ENCODE measurements around the gene TTC3. TPM values are rescaled to one million over a fixed set of nuclear protein-coding genes. Genes with fewer than 3 reads are reported as not detected.

The TTC3 gene
- total RNA-seq, 2 experiments from 2014 or later, result 141 to 142 TPM

- peaks cover 4% of the 10 kb centered on the region for H3K36me3 Mint-ChIP-seq (ENCODE audit: low read depth)
- intact Hi-C loops (cut with DNase I, micrococcal nuclease), result no loop called here
- H3K4me1 ChIP-seq (ENCODE audit: insufficient read depth, low read length), result peaks cover 11% of the 10 kb centered on the region
- POLR2A ChIA-PET, result no interaction called here
- peaks cover 2% of the 10 kb centered on the region for H3K9me3 Mint-ChIP-seq
- H3K36me3 ChIP-seq (ENCODE audit: insufficient read depth, low read length), result no peaks in the 10 kb centered on the region
- H3K4me1 Mint-ChIP-seq (ENCODE audit: low read depth), result peaks cover 14% of the 10 kb centered on the region
- no peak overlapping the region for H3K27ac ChIP-seq (ENCODE audit: low read depth in 1 of 2, low read length in 2 of 2)
- H3K27me3 ChIP-seq (ENCODE audit: control insufficient read depth in 1 of 2, insufficient read depth in 2 of 2, low read length in 2 of 2), result no peaks in the 10 kb centered on the region
- H3K9me3 ChIP-seq (ENCODE audit: control insufficient read depth in 1 of 2, insufficient read depth in 1 of 2, low read length in 2 of 2), result peaks cover 0 to 6% of the 10 kb centered on the region in 2 experiments
- no peak overlapping the region for H3K4me3 ChIP-seq (ENCODE audit: low read length)
- no peak for ATAC-seq (ENCODE audit: poor library complexity)
- no peak overlapping the region for H3K27ac Mint-ChIP-seq
- no peak for DNase-seq
- CTCF ChIA-PET, result no interaction called here
- TF ChIP-seq, protein P1, sequence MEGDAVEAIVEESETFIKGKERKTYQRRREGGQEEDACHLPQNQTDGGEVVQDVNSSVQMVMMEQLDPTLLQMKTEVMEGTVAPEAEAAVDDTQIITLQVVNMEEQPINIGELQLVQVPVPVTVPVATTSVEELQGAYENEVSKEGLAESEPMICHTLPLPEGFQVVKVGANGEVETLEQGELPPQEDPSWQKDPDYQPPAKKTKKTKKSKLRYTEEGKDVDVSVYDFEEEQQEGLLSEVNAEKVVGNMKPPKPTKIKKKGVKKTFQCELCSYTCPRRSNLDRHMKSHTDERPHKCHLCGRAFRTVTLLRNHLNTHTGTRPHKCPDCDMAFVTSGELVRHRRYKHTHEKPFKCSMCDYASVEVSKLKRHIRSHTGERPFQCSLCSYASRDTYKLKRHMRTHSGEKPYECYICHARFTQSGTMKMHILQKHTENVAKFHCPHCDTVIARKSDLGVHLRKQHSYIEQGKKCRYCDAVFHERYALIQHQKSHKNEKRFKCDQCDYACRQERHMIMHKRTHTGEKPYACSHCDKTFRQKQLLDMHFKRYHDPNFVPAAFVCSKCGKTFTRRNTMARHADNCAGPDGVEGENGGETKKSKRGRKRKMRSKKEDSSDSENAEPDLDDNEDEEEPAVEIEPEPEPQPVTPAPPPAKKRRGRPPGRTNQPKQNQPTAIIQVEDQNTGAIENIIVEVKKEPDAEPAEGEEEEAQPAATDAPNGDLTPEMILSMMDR (IDR thresholded peaks at IDR 0.05), result no peak
- H3K4me3 Mint-ChIP-seq, result no peak overlapping the region
- H3K27me3 Mint-ChIP-seq, result no peaks in the 10 kb centered on the region
These were observed 137.7 kb downstream of the TTC3 start for GRCh38 chr21:37210799-37211198.

- no peaks in the 10 kb centered on the region for H3K36me3 Mint-ChIP-seq (ENCODE audit: low read depth)
- no peak overlapping the region for H3K4me3 Mint-ChIP-seq
- POLR2A ChIA-PET, result no interaction called here
- intact Hi-C loops (cut with DNase I, micrococcal nuclease), result no loop called here
- Histone ChIP-seq H3K27ac (ENCODE audit: low read depth in 1 of 2, low read length in 2 of 2) (no peak overlapping the region), H3K4me1 (ENCODE audit: insufficient read depth, low read length) (peaks cover 4% of the 10 kb centered on the region), H3K9me3 (ENCODE audit: control insufficient read depth in 1 of 2, insufficient read depth in 1 of 2, low read length in 2 of 2) (peaks cover 0 to 3% of the 10 kb centered on the region in 2 experiments), H3K36me3 (ENCODE audit: insufficient read depth, low read length) (no peaks in the 10 kb centered on the region), H3K27me3 (ENCODE audit: control insufficient read depth in 1 of 2, insufficient read depth in 2 of 2, low read length in 2 of 2) (no peaks in the 10 kb centered on the region), H3K4me3 (ENCODE audit: low read length) (no peak overlapping the region)
- TF ChIP-seq, protein P1 (IDR thresholded peaks at IDR 0.05), result no peak
- ATAC-seq (ENCODE audit: poor library complexity) (no peak), DNase-seq (no peak)
- CTCF ChIA-PET, result no interaction called here
- peaks cover 13% of the 10 kb centered on the region for H3K4me1 Mint-ChIP-seq (ENCODE audit: low read depth)
- H3K27me3 Mint-ChIP-seq, result no peaks in the 10 kb centered on the region
- no peak overlapping the region for H3K27ac Mint-ChIP-seq
- H3K9me3 Mint-ChIP-seq, result peaks cover 2% of the 10 kb centered on the region
These were observed 141.9 kb downstream of the TTC3 start for GRCh38 chr21:37214952-37215351.

DNA sequence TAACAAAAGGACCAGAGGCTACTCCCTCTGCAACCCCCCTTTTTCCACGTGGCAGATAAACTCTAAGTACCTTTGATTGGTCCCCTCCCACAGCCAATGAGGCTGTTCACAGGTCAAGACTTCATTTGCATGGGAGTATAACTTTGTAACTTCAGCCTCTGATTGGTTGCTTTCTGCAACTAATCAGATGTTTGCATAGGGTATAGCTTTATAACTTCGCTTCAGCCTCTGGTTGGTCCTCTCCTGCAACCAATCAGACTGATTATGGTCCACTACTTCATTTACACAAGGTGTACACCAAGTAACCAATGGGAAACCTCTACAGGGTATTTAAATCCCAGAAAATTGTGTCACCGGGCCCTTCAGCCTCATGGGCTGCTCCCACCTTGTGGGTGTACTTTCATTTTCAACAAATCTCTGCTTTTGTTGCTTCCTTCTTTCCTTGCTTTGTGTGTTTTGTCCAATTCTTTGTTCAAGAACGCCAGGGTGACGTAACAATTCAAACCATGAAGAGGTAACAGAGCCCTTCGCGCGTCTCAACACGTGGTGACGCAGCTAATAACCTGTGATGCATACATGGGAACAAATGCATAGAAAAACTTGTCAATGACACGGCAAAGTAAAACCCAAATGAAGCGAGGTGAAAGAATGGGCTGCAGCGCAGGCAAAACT lies 146.8 kb downstream of the TTC3 start:
- intact Hi-C loops (cut with DNase I, micrococcal nuclease), result loop anchor here (2.0 to 10.0 kb wide), 8 partner anchors 39 to 343 kb away; partner anchors contain the start of genes DYRK1A (in 1 of the 2), PIGP (in 1 of the 2), TTC3 (in 1 of the 2) and VPS26C (in 1 of the 2)
- H3K4me1 ChIP-seq (ENCODE audit: insufficient read depth, low read length), result peaks cover 36% of the 10 kb centered on the region
- H3K27me3 ChIP-seq (ENCODE audit: control insufficient read depth in 1 of 2, insufficient read depth in 2 of 2, low read length in 2 of 2), result no peaks in the 10 kb centered on the region
- H3K36me3 ChIP-seq (ENCODE audit: insufficient read depth, low read length), result peaks cover 7% of the 10 kb centered on the region
- CTCF ChIA-PET, result interaction anchor here (1.2 to 1.6 kb wide), 3 partner anchors 39 to 344 kb away, joined by 3 to 4 read pairs (median 4); no protein-coding TSS in a partner anchor
- H3K4me3 ChIP-seq (ENCODE audit: low read length), result peak overlapping the region; percentile 91
- POLR2A ChIA-PET, result interaction anchor here (0.6 to 3.0 kb wide), 4 partner anchors 38 to 344 kb away, joined by 4 to 23 read pairs (median 6); partner anchors contain the start of genes DYRK1A and VPS26C
- no peaks in the 10 kb centered on the region for H3K9me3 ChIP-seq (ENCODE audit: control insufficient read depth in 1 of 2, insufficient read depth in 1 of 2, low read length in 2 of 2)
- Mint-ChIP-seq H3K27me3 (no peaks in the 10 kb centered on the region), H3K36me3 (ENCODE audit: low read depth) (peaks cover 28% of the 10 kb centered on the region), H3K4me3 (peak overlapping the region; percentile 86), H3K27ac (peak overlapping the region; percentile 90), H3K9me3 (no peaks in the 10 kb centered on the region), H3K4me1 (ENCODE audit: low read depth) (peaks cover 45% of the 10 kb centered on the region)
- TF ChIP-seq, protein P1 (IDR thresholded peaks at IDR 0.05), result no peak
- H3K27ac ChIP-seq (ENCODE audit: low read depth in 1 of 2, low read length in 2 of 2), result peak overlapping the region; percentile 84 to 86
- peak; percentile 21 for ATAC-seq (ENCODE audit: poor library complexity)
- DNase-seq, result peak in 6 of 14 experiments; percentile 8 to 61 (median 46)

Measured in CD4-positive, alpha-beta T cell (primary cell).